Measurements from ENCODE around the gene PAN3. TPM values are rescaled to one million over a fixed set of nuclear protein-coding genes. Genes with fewer than 3 reads are reported as not detected.

The PAN3 gene
- total and polyA plus RNA-seq, 2 of the 8 experiments (the other 6 are each of a cell fraction or from before 2014, with no cell fraction given) = 12.7 to 39.3 TPM

DNA sequence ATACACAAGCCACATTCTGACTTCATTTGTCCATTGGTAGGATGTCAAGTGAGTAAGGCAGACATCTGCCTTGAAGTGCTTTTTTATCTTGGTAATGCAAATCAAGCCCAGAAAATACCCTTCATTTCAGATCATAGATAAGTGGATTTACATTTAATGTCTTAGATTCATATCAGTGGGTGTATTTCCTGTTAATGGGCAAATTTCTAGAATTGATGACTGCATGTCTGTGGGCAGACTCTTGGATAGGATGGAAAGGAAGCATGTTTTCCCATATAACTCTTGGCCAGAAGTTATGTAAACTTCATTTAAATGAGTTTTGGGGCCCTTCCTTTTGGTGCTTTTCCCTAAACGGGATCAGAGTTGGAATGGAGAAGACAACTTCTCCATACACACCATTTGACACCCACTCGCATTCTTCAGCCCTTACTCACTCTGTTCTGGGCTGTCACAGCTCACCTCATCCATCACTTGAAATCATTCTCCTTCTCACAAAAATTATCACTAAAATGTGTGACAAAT lies 202.0 kb downstream of the PAN3 start (continued):
- TF ChIP-seq, protein P1, sequence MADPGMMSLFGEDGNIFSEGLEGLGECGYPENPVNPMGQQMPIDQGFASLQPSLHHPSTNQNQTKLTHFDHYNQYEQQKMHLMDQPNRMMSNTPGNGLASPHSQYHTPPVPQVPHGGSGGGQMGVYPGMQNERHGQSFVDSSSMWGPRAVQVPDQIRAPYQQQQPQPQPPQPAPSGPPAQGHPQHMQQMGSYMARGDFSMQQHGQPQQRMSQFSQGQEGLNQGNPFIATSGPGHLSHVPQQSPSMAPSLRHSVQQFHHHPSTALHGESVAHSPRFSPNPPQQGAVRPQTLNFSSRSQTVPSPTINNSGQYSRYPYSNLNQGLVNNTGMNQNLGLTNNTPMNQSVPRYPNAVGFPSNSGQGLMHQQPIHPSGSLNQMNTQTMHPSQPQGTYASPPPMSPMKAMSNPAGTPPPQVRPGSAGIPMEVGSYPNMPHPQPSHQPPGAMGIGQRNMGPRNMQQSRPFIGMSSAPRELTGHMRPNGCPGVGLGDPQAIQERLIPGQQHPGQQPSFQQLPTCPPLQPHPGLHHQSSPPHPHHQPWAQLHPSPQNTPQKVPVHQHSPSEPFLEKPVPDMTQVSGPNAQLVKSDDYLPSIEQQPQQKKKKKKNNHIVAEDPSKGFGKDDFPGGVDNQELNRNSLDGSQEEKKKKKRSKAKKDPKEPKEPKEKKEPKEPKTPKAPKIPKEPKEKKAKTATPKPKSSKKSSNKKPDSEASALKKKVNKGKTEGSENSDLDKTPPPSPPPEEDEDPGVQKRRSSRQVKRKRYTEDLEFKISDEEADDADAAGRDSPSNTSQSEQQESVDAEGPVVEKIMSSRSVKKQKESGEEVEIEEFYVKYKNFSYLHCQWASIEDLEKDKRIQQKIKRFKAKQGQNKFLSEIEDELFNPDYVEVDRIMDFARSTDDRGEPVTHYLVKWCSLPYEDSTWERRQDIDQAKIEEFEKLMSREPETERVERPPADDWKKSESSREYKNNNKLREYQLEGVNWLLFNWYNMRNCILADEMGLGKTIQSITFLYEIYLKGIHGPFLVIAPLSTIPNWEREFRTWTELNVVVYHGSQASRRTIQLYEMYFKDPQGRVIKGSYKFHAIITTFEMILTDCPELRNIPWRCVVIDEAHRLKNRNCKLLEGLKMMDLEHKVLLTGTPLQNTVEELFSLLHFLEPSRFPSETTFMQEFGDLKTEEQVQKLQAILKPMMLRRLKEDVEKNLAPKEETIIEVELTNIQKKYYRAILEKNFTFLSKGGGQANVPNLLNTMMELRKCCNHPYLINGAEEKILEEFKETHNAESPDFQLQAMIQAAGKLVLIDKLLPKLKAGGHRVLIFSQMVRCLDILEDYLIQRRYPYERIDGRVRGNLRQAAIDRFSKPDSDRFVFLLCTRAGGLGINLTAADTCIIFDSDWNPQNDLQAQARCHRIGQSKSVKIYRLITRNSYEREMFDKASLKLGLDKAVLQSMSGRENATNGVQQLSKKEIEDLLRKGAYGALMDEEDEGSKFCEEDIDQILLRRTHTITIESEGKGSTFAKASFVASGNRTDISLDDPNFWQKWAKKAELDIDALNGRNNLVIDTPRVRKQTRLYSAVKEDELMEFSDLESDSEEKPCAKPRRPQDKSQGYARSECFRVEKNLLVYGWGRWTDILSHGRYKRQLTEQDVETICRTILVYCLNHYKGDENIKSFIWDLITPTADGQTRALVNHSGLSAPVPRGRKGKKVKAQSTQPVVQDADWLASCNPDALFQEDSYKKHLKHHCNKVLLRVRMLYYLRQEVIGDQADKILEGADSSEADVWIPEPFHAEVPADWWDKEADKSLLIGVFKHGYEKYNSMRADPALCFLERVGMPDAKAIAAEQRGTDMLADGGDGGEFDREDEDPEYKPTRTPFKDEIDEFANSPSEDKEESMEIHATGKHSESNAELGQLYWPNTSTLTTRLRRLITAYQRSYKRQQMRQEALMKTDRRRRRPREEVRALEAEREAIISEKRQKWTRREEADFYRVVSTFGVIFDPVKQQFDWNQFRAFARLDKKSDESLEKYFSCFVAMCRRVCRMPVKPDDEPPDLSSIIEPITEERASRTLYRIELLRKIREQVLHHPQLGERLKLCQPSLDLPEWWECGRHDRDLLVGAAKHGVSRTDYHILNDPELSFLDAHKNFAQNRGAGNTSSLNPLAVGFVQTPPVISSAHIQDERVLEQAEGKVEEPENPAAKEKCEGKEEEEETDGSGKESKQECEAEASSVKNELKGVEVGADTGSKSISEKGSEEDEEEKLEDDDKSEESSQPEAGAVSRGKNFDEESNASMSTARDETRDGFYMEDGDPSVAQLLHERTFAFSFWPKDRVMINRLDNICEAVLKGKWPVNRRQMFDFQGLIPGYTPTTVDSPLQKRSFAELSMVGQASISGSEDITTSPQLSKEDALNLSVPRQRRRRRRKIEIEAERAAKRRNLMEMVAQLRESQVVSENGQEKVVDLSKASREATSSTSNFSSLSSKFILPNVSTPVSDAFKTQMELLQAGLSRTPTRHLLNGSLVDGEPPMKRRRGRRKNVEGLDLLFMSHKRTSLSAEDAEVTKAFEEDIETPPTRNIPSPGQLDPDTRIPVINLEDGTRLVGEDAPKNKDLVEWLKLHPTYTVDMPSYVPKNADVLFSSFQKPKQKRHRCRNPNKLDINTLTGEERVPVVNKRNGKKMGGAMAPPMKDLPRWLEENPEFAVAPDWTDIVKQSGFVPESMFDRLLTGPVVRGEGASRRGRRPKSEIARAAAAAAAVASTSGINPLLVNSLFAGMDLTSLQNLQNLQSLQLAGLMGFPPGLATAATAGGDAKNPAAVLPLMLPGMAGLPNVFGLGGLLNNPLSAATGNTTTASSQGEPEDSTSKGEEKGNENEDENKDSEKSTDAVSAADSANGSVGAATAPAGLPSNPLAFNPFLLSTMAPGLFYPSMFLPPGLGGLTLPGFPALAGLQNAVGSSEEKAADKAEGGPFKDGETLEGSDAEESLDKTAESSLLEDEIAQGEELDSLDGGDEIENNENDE (IDR thresholded peaks at IDR 0.05; ENCODE audit: insufficient replicate concordance, low read length) = no peak
- TF ChIP-seq SIX5 (IDR thresholded peaks at IDR 0.05; ENCODE audit: low read depth, low read length) = no peak
- no peak for TF ChIP-seq SUZ12 (IDR thresholded peaks at IDR 0.05; ENCODE audit: low read length)
- TF ChIP-seq SAP30 (IDR thresholded peaks at IDR 0.05; ENCODE audit: insufficient read depth, insufficient replicate concordance, low read length) = no peak
